Breast epithelium (tissue), 3 donors: Measurements from ENCODE around the gene KCNK3.

ENCODE experiments used
- CTCF ChIP-seq, 3 donors: fragments of 450-650 bp; IDR thresholded peaks; one replicate each; pipeline ENCODE4 v1.5.1; 2016 to 2017; ENCODE audit warnings: antibody characterized with exemption in 3 of 3, mild to moderate bottlenecking in 3 of 3, moderate library complexity in 3 of 3
- POLR2A ChIP-seq: fragments of 450-650 bp; IDR thresholded peaks from one replicate; pipeline ENCODE4 v1.6.1; 2016; ENCODE audit warnings: antibody characterized with exemption, mild to moderate bottlenecking, moderate library complexity

- TF ChIP-seq POLR2A (no peak), CTCF (IDR thresholded peaks at IDR 0.05) (no peak)
These were observed 1.5 kb downstream of the KCNK3 start for GRCh38 chr2:26694001-26694400.
